Hematopoietic multipotent progenitor cell treated with erythropoietin and hydrocortisone succinate and interleukin-3 and kit ligand, for 8 days (in vitro differentiated cells): ENCODE data around the gene DOCK1.

Experiments
- DNase-seq: peaks from one replicate; pipeline ENCODE4 v3.0.0-alpha.2; 2015

DOCK1 gene

GRCh38 chr10:127450644-127451043 is 545.4 kb downstream of the DOCK1 start:
- no peak for DNase-seq

- DNase-seq: no peak
Measured at GRCh38 chr10:127451628-127452027, 546.4 kb downstream of the DOCK1 start.

GRCh38 chr10:127452568-127452967 is 547.3 kb downstream of the DOCK1 start:
- no peak for DNase-seq

- DNase-seq: no peak
Measured at GRCh38 chr10:127453706-127454105, 548.5 kb downstream of the DOCK1 start.

GRCh38 chr10:127456122-127456521 is 550.9 kb downstream of the DOCK1 start:
- DNase-seq: no peak

- DNase-seq: no peak
Measured at GRCh38 chr10:127458016-127458810, 553.0 kb downstream of the DOCK1 start.

GRCh38 chr10:127458829-127459228 is 553.6 kb downstream of the DOCK1 start:
- DNase-seq: no peak

GRCh38 chr10:127459918-127460317 is 554.7 kb downstream of the DOCK1 start:
- no peak for DNase-seq

GRCh38 chr10:127462643-127463295 is 557.5 kb downstream of the DOCK1 start:
- no peak for DNase-seq

- DNase-seq: no peak
Measured at GRCh38 chr10:127463548-127463947, 558.3 kb downstream of the DOCK1 start.

GRCh38 chr10:127464561-127464960 is 559.3 kb downstream of the DOCK1 start:
- DNase-seq: no peak

GRCh38 chr10:127467811-127468210 is 562.6 kb downstream of the DOCK1 start:
- DNase-seq: no peak

- no peak for DNase-seq
Measured at GRCh38 chr10:127468632-127469031, 563.4 kb downstream of the DOCK1 start.

GRCh38 chr10:127470911-127471310 is 565.7 kb downstream of the DOCK1 start:
- no peak for DNase-seq

- DNase-seq: no peak
Measured at GRCh38 chr10:127472976-127473375, 567.7 kb downstream of the DOCK1 start.

- no peak for DNase-seq
Measured at GRCh38 chr10:127474501-127474900, 569.3 kb downstream of the DOCK1 start.

- DNase-seq: no peak
Measured at GRCh38 chr10:127485153-127485857, 580.1 kb downstream of the DOCK1 start.

GRCh38 chr10:127486355-127486754 is 581.1 kb downstream of the DOCK1 start:
- DNase-seq: no peak

- no peak for DNase-seq
Measured at GRCh38 chr10:127492607-127493250, 587.5 kb downstream of the DOCK1 start.

GRCh38 chr10:127496035-127496434 is 590.8 kb downstream of the DOCK1 start:
- no peak for DNase-seq

GRCh38 chr10:127497685-127498084 is 592.5 kb downstream of the DOCK1 start:
- no peak for DNase-seq

- DNase-seq: no peak
Measured at GRCh38 chr10:127498087-127498486, 592.9 kb downstream of the DOCK1 start.

GRCh38 chr10:127500127-127500526 is 594.9 kb downstream of the DOCK1 start:
- DNase-seq: no peak
